Loucy (cell line): ENCODE measurements around the gene PI4KA.
"Not testable (repeated sequence)": the region's sequence is repeated elsewhere in the genome, so short reads cannot be mapped to it uniquely, and the experiment has no call there.

Experiments
- H2AFZ ChIP-seq: fragments of 200-600 bp; sonication (generic); 2 replicates; pipeline ENCODE4 v1.6.0; 2016; ENCODE audit warnings: antibody characterized with exemption, mild to moderate bottlenecking, low read length, moderate library complexity
- H3F3A ChIP-seq: fragments of 200-600 bp; 2 replicates; pipeline ENCODE4 v1.6.0; 2016; ENCODE audit warnings: antibody characterized with exemption, low read depth, mild to moderate bottlenecking
- H3K27me3 ChIP-seq: fragments of 200-600 bp; sonication (generic); 2 replicates; pipeline ENCODE4 v1.6.1; 2014; ENCODE audit warnings: low read length, mild to moderate bottlenecking; ENCODE audit not compliant: insufficient read depth, poor library complexity, severe bottlenecking
- H3K36me3 ChIP-seq: fragments of 200-600 bp; sonication (generic); 2 replicates; pipeline ENCODE4 v1.6.1; 2016; ENCODE audit warnings: low read length; ENCODE audit not compliant: insufficient read depth
- H3K4me1 ChIP-seq: fragments of 200-600 bp; sonication (generic); 2 replicates; pipeline ENCODE4 v1.5.1; 2014; ENCODE audit warnings: low read length, mild to moderate bottlenecking; ENCODE audit not compliant: insufficient read depth, poor library complexity, severe bottlenecking
- H3K4me2 ChIP-seq: fragments of 200-600 bp; sonication (generic); 2 replicates; pipeline ENCODE4 v1.6.0; 2014; ENCODE audit warnings: antibody characterized with exemption, low read length, low read depth, mild to moderate bottlenecking; ENCODE audit not compliant: poor library complexity, severe bottlenecking
- H3K4me3 ChIP-seq: fragments of 200-600 bp; sonication (generic); 2 replicates; pipeline ENCODE4 v1.5.1; 2014; ENCODE audit warnings: low read length, mild to moderate bottlenecking, mixed read lengths; ENCODE audit not compliant: poor library complexity, severe bottlenecking
- H3K79me2 ChIP-seq: fragments of 200-600 bp; sonication (generic); 2 replicates; pipeline ENCODE4 v1.6.1; 2014; ENCODE audit warnings: low read length; ENCODE audit not compliant: insufficient read depth
- H3K9ac ChIP-seq: fragments of 200-600 bp; sonication (generic); 2 replicates; pipeline ENCODE4 v1.6.0; 2014; ENCODE audit warnings: mild to moderate bottlenecking, low read depth, low read length, moderate library complexity; ENCODE audit not compliant: poor library complexity, severe bottlenecking
- H3K9me2 ChIP-seq: fragments of 200-600 bp; sonication (generic); replicated peaks from 2 replicates; pipeline ENCODE4 v1.6.1; 2016; ENCODE audit warnings: low read depth, low read length, mixed read lengths
- H3K9me3 ChIP-seq: fragments of 200-600 bp; sonication (generic); 2 replicates; pipeline ENCODE4 v1.6.1; 2014; ENCODE audit warnings: mild to moderate bottlenecking, antibody characterized with exemption, low read length, low read depth; ENCODE audit not compliant: insufficient read depth
- H4K20me1 ChIP-seq: fragments of 200-600 bp; sonication (generic); 2 replicates; pipeline ENCODE4 v1.6.0; 2014; ENCODE audit warnings: antibody characterized with exemption, low read length, mild to moderate bottlenecking; ENCODE audit not compliant: insufficient read depth, poor library complexity, severe bottlenecking
- CTCF ChIP-seq: fragments of 200-600 bp; sonication (generic); conservative IDR thresholded peaks from 2 replicates; pipeline ENCODE4 v1.5.1; 2014; ENCODE audit warnings: mild to moderate bottlenecking, antibody characterized with exemption, low read length
- EZH2phosphoT487 ChIP-seq: fragments of 200-600 bp; IDR thresholded peaks from 2 replicates; pipeline ENCODE4 v1.6.1; 2018; ENCODE audit warnings: antibody characterized with exemption, mild to moderate bottlenecking, moderate library complexity, borderline replicate concordance

PI4KA gene

GRCh38 chr22:20724676-20725454 is 133.7 kb downstream of the PI4KA start:
- H4K20me1 ChIP-seq: no peaks in the 10 kb centered on the region
- H3K9me3 ChIP-seq: no peaks in the 10 kb centered on the region
- H3F3A ChIP-seq: 0 out of 2 replicates have a peak, but pooled peaks cover 2% of the 10 kb centered on the region
- no peaks in the 10 kb centered on the region for H3K79me2 ChIP-seq
- no peak overlapping the region for H3K4me3 ChIP-seq
- H2AFZ ChIP-seq: no peak overlapping the region
- H3K9ac ChIP-seq: no peak overlapping the region
- no peaks in the 10 kb centered on the region for H3K4me1 ChIP-seq
- no peaks in the 10 kb centered on the region for H3K9me2 ChIP-seq
- H3K27me3 ChIP-seq: no peaks in the 10 kb centered on the region
- no peak overlapping the region for H3K4me2 ChIP-seq
- peaks cover 42% of the 10 kb centered on the region; the same call in 1 of the 2 replicates for H3K36me3 ChIP-seq
- TF ChIP-seq EZH2phosphoT487: no peak
- no peak for TF ChIP-seq CTCF

DNA sequence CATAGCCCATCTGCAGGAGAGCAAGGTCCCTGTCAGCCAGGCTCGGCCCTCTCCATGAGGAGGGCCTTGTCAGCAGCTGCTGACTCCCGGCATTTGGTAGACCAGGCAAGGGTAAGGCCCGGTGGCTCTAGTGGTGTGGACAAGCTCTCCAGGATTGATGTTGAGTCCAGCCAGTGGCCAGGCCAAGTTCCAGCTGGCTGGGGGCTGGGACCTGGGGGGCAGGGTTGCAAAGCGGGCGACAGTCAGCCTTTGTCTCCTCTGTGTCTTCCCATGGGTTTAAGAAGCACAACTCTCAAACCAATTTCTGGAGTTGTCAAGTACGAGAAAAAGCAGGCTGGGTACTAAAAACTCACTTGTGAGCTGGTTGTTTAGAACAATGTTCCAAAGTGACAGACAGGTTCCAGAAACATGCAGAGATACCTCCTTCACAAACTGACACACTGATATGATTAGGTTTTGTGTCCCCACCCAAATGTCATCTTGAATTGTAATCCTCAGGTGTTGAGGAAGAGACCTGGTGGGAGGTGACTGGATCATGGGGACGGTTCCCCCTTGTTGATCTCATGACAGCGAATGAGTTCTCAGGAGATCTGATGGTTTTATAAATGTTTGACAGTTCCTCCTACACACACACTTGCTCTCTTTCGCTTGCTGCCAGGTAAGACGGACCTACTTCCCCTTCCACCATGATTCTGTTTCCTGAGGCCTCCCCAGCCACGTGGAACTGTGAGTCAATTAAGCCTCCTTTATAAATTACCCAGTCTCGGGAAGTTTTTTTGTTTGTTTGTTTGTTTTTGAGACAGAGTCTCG is 137.0 kb downstream of the PI4KA start:
- Histone ChIP-seq H3K79me2 (no peaks in the 10 kb centered on the region), H3K27me3 (no peaks in the 10 kb centered on the region), H3K9me3 (no peaks in the 10 kb centered on the region), H3K4me3 (no peak overlapping the region), H3F3A (0 out of 2 replicates have a peak, but pooled peaks cover 2% of the 10 kb centered on the region), H3K4me2 (no peak overlapping the region), H2AFZ (no peak overlapping the region), H3K9me2 (no peaks in the 10 kb centered on the region), H3K4me1 (peaks cover 12% of the 10 kb centered on the region), H3K9ac (no peak overlapping the region), H3K36me3 (peaks cover 12% of the 10 kb centered on the region; the same call in 1 of the 2 replicates), H4K20me1 (no peaks in the 10 kb centered on the region)
- TF ChIP-seq CTCF: no peak
- no peak for TF ChIP-seq EZH2phosphoT487

- Histone ChIP-seq H3K9me2 (no peaks in the 10 kb centered on the region), H3K9ac (no peak overlapping the region), H3K27me3 (no peaks in the 10 kb centered on the region), H3K9me3 (no peaks in the 10 kb centered on the region), H3K4me3 (no peak overlapping the region), H3K4me1 (peaks cover 13% of the 10 kb centered on the region), H4K20me1 (no peaks in the 10 kb centered on the region), H2AFZ (no peak overlapping the region), H3K36me3 (peaks cover 4% of the 10 kb centered on the region; the same call in 1 of the 2 replicates), H3F3A (0 out of 2 replicates have a peak, but pooled peaks cover 2% of the 10 kb centered on the region), H3K4me2 (no peak overlapping the region), H3K79me2 (no peaks in the 10 kb centered on the region)
- TF ChIP-seq CTCF (no peak), EZH2phosphoT487 (no peak)
These were observed 137.8 kb downstream of the PI4KA start for GRCh38 chr22:20720692-20721408.

DNA sequence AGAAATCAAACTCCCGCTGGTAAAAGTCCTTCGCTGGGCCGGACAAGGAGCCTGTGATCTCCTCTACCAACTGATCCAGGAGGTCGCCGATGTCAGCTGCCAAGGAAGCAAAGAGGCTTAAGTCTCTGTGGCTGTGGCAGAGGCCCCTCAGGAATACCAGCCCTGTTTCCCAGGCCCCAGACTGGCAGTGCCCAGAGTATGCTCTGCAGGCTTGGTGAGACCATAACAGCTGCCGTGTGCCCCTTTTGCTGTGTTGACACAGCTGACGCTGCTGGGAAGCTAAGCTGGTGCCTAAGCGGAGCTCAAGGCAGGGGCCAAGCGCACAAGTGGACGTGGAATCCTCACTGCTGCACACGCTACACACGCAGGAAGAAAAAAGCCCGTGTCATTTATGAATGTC is 139.9 kb downstream of the PI4KA start:
- not testable (repeated sequence) for H3F3A ChIP-seq, H3K9me2 ChIP-seq, H3K79me2 ChIP-seq, H2AFZ ChIP-seq, H3K27me3 ChIP-seq, H3K9me3 ChIP-seq, H4K20me1 ChIP-seq, H3K9ac ChIP-seq, H3K4me2 ChIP-seq, H3K36me3 ChIP-seq, H3K4me3 ChIP-seq
- peaks cover 13% of the 10 kb centered on the region for H3K4me1 ChIP-seq
